ENCODE results near the gene FNDC11.

The FNDC11 gene

DNA sequence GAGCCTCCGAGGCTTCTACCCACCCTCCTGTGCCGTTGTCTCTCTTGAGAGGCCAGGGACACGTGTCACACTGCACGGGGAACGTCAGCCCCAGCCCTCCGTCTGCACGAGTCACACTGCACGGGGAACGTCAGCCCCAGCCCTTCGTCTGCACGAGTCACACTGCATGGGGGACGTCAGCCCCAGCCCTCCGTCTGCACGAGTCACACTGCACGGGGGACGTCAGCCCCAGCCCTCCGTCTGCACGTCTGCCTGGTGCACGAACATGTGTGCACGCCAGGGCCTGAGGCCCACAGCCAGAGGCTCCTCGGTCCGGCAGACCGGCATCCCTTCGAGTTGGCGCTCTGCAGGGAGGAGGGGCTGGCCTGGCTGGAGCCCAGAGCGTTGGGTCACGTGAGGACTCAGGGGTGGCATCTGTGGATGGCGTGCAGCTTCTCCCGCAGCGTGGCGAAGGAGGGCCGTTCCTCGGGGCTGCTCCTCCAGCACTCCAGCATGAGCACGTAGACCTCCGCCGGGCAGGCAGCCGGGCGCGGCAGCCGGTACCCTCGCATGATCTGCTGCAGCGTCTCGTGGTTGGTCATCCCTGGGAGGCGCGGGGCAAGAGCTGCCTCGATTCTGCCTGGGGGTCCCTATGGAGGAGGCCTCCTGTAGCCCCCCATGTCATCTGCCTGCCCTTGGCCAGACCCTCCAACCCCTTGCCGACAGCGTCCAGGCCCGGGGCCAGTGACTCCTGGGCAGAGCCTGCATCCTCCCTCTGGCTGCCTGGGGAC is 13.4 kb upstream of the FNDC11 start:
- peak; percentile 54 for DNase-seq (ENCODE audit: low spot score)

DNA sequence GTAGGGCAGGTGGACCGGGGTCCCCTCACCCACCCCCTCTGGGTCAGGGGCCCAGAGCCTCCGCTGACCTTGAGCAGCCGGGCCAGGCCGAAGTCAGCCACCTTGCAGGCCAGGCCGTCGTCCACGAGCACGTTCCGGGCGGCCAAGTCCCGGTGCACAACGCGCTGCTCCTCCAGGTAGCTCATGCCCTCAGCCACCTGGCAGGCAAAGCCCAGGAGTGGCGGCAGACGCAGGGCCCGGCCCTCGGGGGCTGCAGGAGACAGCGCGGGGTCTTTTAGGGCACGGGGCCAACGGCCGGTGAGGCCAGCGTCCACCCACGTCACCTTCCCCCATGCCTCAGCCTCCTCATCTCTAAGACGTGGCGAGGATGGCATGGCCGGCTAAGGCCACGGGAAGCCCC is 12.6 kb upstream of the FNDC11 start:
- DNase-seq (ENCODE audit: low spot score): no peak

DNA sequence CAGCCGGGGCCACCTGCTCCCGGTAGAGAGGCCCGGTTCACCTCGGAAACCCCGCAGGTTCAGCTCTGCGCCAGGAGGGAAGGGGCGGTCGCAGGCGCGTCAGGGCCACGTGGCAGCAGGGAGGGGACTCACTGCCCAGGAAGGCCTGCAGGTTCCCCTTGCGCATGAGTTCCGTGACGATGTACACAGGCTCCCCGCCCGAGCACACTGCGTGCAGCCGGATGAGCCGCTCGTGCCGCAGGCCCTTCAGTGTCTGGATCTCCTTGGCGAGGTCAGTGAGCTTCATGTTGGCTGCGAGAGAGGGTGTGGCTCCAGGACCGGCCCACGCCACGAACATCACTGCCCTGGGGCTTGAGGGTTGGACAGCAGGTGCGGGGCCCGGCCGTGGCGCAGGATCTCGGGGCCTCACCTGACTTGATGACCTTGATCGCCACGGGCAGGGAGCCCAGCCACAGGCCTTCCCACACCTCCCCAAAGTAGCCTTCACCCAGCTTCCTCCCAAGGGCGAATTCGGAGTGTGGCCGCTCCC is 11.9 kb upstream of the FNDC11 start:
- no peak for DNase-seq (ENCODE audit: low spot score)

DNA sequence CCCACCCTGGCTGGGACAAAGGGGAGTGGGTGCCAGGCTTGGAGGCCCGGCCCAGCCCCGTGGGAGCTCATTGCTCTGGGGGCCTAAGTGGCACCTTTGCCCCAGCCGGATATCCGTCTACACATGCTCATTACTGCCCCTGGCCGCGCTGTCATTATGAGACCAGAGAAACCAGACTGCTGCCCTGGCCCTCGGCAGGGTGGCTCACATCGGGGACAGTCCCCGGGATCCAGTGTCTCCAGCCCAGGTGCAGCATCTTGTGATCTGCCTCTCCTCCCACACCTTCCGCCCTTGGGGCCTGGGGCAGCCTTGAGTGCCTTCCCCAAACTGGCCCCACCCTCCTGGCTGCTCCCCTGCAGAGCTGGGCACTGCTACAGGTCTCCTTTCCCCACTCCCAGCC is 11.3 kb upstream of the FNDC11 start:
- DNase-seq (ENCODE audit: low spot score): no peak

DNA sequence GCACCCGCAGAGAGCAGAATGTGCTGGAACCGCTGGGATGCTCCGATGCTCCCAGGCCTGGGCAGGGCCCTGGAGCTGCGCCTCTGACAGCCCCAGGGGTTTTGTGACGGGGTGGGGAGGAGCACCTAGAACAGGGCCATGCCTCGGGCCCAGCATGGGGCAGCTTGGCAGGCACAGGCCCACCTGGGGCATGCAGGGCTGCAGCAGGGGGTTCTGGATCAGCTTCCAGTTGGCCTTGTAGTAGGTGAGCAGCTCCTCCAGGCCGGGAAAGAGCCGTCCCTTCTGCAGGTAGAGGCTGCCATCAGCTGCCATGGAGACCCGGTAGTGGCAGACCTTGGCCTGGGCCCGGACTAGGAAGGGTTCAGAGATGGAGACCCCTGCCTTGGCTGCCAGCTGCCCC is 10.8 kb upstream of the FNDC11 start:
- DNase-seq (ENCODE audit: low spot score): no peak

DNA sequence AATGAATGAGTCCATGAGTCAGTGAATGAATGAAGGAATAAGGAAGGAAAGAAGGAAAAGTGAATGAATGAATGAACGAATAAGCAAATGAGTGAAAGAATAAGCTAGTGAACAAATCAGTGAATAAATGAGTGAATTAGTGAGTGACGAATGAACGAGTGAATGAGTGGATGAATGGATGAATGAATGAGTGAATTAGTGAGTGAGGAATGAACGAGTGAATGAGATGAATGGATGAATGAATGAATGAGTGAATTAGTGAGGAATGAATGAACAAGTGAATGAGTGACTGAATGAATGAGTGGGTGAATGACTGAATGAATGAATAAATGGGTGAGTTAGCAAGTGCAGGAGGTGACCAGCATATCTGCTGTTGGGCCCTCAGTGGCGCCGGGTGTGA is 10.2 kb upstream of the FNDC11 start:
- no peak for DNase-seq (ENCODE audit: low spot score)

DNA sequence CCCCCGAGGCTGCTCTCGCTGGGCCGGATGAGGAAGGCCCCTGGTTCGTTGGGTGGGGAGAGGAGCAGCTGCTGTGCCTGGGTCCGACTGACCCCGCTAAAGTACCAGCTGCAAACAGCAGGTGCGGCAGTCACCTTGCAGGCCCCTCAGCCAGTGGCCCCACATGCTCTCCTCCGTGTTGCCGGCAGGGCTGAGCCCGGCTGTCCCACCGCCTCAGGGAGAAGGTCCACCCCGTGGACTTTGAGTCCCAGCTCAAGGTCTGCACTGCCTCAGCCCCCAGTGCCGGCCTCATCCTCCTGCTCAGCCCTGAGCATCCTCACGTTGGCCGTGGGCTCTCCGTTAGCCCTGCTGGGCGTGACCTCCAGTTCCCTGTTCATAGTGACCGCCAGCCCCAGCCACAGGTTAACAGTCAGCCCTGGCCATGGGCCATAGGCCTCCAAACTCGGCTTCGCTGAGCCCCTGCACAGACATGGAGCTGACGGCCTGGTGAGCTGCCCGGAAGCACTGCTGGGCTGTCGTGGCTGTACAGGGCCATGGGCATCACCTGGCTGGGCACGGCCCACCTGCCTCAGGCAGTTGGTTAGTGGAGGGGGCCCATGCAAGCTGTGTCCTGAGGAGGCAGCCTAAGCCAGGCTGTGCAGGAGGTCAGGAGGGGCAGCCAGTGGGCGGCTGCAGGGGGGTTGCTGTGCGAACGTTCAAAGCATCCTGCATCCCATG is 9.6 kb upstream of the FNDC11 start:
- no peak for DNase-seq (ENCODE audit: low spot score)

DNA sequence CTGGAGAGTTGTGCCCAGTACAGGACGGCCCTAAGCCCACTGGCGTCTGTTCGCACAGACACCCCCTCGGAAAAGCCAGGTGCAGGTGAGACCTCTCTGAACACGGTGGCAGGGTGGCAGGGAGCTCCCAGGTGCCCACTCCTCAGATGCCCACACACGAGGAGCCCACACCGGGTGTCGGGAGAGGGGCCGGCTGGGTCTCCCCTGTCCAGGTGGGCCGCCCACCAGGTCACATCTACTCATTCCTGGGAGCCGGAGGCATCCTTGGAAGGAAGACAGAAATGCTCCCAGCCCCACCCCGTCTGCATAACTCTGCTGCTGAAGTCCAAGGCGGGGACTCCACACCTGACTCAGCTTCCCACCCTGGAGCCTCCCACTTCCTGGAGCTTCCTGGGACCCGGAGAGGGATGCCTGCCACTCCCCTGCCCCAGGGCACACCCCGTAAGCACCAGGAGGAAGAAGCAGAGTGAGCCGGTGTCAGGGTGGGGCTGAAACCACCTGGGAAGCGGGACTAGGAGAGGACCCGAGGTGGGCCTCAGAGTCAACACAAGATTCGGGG is 8.9 kb upstream of the FNDC11 start:
- no peak for DNase-seq (ENCODE audit: low spot score)

DNA sequence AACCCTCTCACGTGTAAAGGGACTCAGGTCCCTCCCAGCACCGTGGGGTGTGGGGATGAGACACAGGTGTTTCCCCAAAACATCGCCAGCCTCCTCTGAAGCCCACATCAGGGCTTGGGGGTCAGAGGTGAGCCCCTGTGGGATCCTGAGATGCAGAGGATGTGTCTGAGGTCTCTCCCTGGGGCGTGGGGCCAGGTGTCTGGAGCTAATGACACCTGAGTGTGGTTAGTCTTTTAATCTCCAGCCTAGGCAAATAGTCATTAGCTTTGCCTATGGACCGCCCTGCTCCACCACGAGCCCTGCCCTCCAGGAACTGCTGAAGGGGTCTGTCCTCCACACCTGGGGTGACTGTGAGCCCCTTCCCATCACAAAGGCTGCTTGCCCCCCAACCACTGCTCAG is 8.1 kb upstream of the FNDC11 start:
- DNase-seq (ENCODE audit: low spot score): no peak

DNA sequence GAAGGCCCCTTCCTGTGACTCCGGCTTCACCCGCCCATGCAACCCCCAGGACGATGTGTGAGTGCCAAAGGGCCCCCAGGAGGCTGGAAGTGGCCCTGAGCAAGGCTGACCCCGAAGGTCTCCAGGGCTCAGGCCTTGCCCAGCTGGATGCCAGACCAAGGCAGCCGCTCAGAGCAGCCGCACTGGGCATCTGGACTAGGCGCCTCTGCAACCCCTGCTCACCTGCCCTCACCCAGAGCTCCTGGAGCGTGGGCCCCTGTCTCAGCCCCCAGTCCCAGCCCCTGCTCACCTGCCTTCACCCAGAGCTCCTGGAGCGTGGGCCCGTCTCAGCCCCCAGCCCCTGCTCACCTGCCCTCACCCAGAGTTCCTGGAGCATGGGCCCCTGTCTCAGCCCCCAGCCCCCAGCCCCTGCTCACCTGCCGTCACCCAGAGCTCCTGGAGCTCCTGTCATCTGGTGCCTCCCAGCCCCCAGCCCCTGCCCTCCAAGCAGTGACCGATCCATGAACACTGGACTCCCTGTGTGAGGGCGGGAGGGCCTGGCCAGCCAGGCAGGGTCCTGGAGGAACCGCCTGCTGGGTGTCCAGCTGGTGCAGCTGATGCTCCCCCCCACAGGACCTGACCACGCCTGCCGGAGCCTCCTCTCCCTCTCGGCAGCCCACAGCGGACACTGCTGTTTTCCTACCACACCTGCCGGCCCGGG is 7.6 kb upstream of the FNDC11 start:
- DNase-seq (ENCODE audit: low spot score): no peak

DNA sequence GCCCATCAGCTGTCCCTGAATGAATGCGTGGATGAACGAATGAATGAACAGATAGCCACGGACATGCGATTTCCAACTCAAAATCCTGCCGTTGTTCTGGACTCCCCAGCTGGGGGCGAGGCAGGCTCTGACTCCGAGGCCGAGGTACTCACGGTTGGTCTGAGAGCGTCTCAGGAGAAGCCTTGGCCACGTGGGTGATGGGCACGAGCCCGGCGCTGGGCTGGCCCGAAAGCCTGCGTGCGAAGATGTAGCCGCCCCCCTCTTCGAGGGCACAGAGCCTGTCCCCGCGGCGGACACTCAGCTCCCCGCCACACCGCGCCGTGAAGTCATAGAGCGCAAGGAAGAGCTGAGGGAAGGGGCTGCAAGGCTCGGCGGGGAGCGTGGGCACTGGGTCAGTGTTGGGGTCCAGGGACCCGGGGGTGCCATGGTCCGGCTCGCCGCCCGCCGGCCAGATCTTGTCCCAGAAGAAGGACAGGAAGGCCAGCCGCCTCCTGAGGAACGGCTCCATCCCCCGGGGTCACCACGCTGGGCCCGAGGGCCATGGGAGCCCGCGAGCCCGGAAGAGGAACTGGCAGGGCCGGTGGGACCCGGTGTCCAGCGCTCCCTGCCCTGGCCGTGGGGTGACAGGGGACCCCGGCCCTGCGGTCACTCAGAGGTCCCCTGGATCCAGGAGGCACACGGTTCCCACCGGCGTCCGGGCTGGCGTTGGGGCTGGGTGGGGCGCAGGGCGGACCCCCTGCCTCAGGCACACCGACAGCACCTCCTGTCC is 6.8 kb upstream of the FNDC11 start:
- DNase-seq (ENCODE audit: low spot score): no peak

DNA sequence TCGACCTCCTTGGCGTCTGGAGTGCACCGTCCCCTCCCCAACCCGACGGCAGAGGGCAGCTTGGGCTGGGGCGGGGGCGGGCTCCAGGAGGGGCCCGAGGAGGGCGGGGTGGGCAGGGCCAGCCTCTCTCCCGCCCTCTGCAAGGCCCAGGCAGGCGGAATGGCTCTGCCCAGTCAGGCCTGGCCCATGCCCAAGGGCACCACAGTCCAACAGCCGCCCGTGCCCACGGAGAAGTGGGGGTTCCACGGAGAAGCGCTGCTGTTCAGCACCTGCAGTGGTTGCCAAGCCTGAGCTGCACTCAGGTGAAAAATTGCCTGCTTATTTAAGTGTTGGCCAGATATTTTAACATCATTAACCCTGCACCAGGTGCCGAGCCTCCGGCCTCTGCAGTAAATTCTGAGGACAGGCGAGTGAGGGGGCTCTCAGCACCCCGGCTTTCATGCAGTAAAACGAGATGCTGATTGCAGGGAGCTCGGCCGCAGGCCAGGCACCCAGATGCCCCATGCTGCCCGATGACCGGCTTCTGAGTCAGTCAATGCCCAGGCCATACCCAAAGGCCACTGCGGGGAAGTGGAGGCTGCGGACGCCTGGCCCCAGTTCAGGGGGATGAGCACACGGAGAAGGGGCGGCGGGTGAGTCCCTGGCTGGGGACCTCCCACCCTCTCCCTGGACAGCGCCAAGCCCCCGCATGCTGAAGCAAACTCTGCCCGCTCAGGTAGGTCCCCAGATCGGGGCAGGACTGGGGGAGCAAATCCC is 6.1 kb upstream of the FNDC11 start, which contains the start of gene SRMS:
Gene SRMS (minus strand): TSS at position 25 of the 756 bp plus-strand sequence. CDS start 286 bp downstream, outside the sequence.
- no peak for DNase-seq (ENCODE audit: low spot score)

DNA sequence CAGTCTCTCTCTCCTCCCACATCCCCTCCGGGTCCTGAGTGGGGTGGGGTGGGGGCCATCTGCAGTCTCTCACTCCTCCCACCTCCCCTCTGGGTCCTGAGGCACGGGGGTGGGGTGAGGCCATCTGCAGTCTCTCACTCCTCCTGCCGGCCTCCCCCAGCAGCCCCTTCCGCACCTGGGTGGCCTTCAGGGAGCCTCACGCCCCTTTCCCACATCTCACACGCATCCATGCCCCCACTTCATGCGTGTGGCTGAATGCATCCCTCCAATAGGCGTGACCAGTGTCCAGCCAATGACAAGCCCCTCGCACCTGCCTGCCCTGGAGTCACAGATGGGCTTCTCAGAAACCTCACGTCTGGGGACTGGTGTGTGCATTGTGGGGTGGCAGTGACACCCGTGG is 5.4 kb upstream of the FNDC11 start:
- DNase-seq (ENCODE audit: low spot score): no peak

DNA sequence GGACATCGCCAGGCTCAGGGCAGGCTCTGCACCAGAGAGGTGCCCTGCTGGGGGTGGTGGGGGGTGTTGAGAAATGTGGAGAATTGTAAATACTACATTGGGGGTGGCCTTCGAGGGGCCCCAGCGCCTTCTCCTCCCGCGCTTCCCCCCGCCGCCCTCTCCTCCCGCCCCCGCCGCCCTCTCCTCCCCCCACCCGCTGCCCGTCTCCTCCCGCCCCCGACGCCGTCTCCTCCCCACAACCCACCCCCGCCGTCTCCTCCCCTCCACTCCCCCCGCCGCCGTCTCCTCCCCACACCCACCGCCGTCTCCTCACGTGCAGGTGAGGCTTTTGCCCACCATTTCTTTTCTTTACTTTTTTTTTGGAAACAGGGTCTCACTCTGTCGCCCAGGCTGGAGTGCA is 4.9 kb upstream of the FNDC11 start:
- DNase-seq (ENCODE audit: low spot score): no peak

DNA sequence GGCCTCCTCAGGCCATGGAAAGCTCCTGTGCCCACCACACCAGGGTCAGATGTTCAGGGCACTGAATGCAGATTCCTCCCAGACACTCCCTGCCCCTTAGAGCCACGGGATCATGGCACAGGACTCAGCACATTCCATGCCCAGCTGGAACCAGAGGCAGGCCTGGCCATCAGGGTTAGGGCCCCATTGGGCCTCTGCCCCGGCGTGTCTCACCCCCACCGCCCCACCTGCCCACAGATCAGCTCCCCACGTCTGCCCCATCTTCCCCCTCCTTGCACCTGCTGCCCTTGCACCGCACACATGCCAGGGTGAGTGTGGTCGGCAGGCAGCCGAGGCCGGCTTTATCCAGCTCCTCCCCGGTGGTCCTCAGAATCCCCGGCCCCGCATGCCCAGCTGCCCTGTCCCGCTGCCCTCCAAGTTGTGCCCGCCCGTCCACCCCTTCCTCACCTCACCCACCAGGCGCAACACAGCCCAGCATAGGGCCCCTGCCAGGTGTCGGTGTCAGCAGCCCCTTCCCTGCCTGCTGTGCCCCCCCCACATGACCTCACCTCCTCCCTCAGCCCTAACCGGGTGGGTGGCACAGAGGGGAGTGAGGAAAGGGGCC is 4.2 kb upstream of the FNDC11 start:
- DNase-seq (ENCODE audit: low spot score): no peak

DNA sequence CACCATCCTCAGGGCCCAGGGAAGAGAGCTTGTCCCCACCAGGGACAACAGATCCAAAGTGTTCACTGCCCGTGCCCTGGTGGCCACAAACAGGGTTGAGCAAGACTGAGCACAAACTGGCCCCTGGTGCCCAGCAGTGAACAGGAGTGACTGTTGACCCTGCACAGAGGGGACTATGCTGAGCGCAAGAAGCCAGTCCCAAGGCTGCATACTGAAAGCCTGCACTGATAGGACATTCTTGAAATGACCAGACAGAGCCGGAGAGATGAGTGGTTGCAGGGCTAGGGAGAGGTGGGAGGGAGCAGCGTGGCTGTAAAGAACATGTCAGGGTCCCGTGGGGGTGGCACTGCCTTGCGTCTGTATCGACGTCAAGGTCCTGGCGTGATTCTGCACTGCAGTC is 2.9 kb upstream of the FNDC11 start:
- no peak for DNase-seq (ENCODE audit: low spot score)

DNA sequence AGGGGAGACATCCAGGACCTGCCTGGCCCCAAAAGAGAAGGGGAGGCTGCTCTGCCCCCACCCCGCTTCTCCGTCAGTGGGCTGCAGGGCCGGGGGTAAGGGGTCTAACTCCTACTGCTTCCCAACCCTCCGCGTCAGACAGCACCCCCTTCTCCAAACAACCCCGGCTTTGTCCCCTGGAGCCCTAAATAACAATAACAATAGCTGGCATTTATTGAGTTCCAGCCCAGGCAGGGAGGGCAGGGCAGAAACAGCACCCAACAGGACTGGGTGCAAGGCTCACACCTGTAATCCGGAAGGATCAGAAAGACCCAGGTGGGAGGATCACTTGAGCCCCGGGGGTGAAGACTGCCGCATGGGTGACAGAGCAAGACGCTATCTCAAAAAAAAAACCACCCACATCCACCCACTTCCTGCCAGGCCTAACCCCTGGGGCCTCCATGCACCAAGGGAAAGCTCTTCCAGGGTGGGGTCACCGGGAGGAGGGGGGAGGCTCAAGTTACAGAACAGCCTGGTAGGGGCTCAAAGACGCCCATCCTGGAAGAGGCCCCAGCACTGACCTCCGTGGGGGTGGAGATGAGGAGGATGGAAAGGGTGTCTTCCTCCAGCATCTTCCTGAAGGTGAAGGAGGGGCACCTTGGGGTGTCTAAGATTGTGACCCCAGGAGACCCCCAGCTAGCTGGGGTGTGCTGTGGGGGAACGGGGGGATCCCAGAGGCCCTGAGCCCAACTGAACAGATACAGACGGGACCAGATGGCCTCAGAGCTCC is 1.3 kb upstream of the FNDC11 start:
- no peak for DNase-seq (ENCODE audit: low spot score)

DNA sequence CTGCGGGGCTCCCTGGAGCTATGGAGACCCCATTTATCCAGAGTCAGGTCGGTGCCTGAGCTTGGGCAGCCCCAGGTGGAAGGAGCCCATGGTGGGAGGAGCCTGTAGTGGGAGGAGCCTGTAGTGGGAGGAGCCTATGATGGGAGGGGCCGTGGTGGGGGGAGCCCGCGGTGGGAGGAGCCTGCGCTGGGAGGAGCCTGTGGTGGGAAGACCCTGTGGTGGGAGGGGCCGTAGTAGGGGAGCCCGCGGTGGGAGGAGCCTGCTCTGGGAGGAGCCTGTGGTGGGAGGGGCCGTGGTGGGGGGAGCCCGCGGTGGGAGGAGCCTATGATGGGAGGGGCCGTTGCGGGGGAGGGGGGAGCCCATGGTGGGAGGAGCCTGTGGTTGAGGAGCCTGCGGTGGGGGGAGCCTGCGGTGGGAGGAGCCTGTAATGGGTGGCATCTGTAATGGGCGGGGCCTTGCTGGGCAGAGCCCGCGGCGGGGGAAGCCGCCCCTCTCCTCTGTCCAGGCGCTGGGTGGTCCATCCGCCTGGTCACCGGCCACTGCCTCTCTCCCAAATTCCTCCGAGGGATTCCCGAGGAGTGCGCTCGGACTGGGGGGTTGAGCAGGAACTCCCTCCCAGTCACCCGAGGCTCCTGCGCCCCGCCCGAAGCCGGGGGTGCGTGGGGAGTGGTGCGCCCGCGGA is 567 bp upstream of the FNDC11 start:
- DNase-seq (ENCODE audit: low spot score): peak; percentile 95
